GM06990 (cell line): ENCODE data around the gene MRGPRD.

Experiments
- DNase-seq: peaks from one replicate; pipeline ENCODE4 v3.0.0-alpha.2; 2011; ENCODE audit not compliant: insufficient read length; ENCODE audit errors: extremely low read depth
- H3K27me3 ChIP-seq: replicated peaks from 2 replicates; pipeline ENCODE4 v1.6.0; 2011; ENCODE audit warnings: low read length; ENCODE audit not compliant: control insufficient read depth, insufficient read depth
- H3K36me3 ChIP-seq: 2 replicates; pipeline ENCODE4 v1.5.1; 2011; ENCODE audit warnings: low read length; ENCODE audit not compliant: control insufficient read depth, insufficient read depth
- H3K4me3 ChIP-seq: replicated peaks from 2 replicates; pipeline ENCODE4 v1.5.1; 2011; ENCODE audit warnings: low read depth, mild to moderate bottlenecking, control low read depth, low read length
- CTCF ChIP-seq: IDR thresholded peaks from 2 replicates; pipeline ENCODE4 v1.5.1; 2011; ENCODE audit warnings: low read length, control low read depth, mild to moderate bottlenecking, inconsistent platforms; ENCODE audit not compliant: insufficient read depth, poor library complexity, severe bottlenecking

The MRGPRD gene

GRCh38 chr11:69003866-69004367 is 23.1 kb upstream of the MRGPRD start:
- no peaks in the 10 kb centered on the region for H3K36me3 ChIP-seq
- H3K4me3 ChIP-seq: no peak overlapping the region
- no peak for DNase-seq
- no peak for TF ChIP-seq CTCF
- peaks cover 2% of the 10 kb centered on the region; the same call in 1 of the 2 replicates for H3K27me3 ChIP-seq

GRCh38 chr11:69003301-69003865 is 22.6 kb upstream of the MRGPRD start:
- peaks cover 2% of the 10 kb centered on the region; the same call in 1 of the 2 replicates for H3K27me3 ChIP-seq
- H3K4me3 ChIP-seq: no peak overlapping the region
- no peaks in the 10 kb centered on the region for H3K36me3 ChIP-seq
- TF ChIP-seq CTCF: no peak
- no peak for DNase-seq

GRCh38 chr11:69002570-69003231 is 21.9 kb upstream of the MRGPRD start:
- Histone ChIP-seq H3K4me3 (no peak overlapping the region), H3K27me3 (peaks cover 2% of the 10 kb centered on the region; the same call in 1 of the 2 replicates), H3K36me3 (no peaks in the 10 kb centered on the region)
- no peak for DNase-seq
- TF ChIP-seq CTCF: no peak

GRCh38 chr11:69002110-69002569 is 21.4 kb upstream of the MRGPRD start:
- H3K27me3 ChIP-seq: peaks cover 2% of the 10 kb centered on the region; the same call in 1 of the 2 replicates
- DNase-seq: no peak
- no peak overlapping the region for H3K4me3 ChIP-seq
- H3K36me3 ChIP-seq: no peaks in the 10 kb centered on the region
- TF ChIP-seq CTCF: no peak

GRCh38 chr11:69001243-69002081 is 20.7 kb upstream of the MRGPRD start:
- Histone ChIP-seq H3K4me3 (no peak overlapping the region), H3K36me3 (no peaks in the 10 kb centered on the region), H3K27me3 (peaks cover 2% of the 10 kb centered on the region; the same call in 1 of the 2 replicates)
- no peak for DNase-seq
- TF ChIP-seq CTCF: no peak
